GM15510 (cell line): Measurements from ENCODE around the gene UBN1.

Source experiments
- POLR2A ChIP-seq: IDR thresholded peaks from 3 replicates; pipeline ENCODE4 v1.6.1; 2011; ENCODE audit warnings: borderline replicate concordance; ENCODE audit not compliant: insufficient read length; ENCODE audit errors: extremely low read depth

UBN1 gene

GRCh38 chr16:4839942-4840341, 7.3 kb upstream of the UBN1 start:
- no peak for TF ChIP-seq POLR2A

GRCh38 chr16:4840984-4841383, 6.3 kb upstream of the UBN1 start:
- no peak for TF ChIP-seq POLR2A

DNA sequence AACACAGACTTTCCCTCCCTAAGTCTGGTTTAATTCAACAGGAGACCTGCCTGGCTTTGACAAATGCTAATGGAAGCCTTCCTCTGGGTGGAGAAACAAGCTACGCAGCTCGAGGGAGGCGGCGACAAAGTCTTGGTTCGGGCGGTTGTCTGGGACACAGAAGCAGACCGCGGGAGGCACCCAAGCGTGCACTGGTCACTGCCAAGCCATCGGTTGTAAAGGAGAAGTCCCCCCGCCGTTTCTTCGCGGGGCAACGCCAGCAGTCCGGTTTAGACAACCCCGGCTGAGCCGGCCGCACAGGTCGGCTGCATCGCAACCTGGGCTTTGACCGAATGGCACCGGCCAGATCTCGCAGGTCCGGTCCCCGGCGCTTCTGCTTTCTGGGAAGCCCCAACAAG, 779 bp upstream of the UBN1 start:
- TF ChIP-seq POLR2A, result no peak

DNA sequence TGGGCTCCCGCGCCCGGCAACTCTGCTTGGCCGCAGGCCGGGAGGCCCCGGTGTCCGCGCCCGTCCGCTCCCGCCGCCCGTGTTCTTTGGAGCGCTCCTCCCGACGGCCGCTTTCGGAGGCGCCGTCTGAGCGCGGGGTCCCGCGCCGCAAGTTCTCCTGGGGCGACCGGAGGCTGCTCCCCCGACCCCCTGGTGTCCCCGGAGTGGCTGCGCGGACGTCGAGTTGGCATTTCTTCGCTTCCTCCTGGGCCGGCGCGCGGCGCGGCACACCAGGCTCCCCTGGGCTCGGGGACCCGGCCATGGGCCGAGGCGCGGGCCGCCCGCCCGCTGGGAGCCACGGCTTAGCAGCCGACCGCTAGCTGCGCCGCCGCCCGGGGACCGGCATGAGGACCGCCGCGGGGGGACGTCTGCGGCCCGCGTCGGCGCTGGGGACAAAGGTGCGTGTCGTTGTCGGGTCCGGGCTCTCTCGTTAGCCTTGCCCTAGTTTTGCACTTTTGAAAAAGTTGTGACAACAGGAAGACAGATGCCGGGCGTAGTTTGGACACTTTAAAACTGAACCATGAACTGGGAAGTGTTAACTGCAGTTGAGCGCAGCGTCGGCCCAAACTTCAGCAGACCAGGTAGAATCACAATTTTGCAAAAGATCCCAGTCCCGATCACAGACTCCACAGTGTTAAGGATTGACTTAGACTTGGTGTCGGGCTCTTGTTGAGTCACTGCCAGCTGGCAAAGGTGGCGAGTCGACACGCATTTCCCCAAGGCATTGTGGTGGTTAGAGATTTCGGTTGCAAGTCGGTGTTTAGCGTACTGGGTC, 700 bp downstream of the UBN1 start:
- no peak for TF ChIP-seq POLR2A

- no peak for TF ChIP-seq POLR2A
These were observed 2.9 kb downstream of the UBN1 start for GRCh38 chr16:4850211-4850610.

DNA sequence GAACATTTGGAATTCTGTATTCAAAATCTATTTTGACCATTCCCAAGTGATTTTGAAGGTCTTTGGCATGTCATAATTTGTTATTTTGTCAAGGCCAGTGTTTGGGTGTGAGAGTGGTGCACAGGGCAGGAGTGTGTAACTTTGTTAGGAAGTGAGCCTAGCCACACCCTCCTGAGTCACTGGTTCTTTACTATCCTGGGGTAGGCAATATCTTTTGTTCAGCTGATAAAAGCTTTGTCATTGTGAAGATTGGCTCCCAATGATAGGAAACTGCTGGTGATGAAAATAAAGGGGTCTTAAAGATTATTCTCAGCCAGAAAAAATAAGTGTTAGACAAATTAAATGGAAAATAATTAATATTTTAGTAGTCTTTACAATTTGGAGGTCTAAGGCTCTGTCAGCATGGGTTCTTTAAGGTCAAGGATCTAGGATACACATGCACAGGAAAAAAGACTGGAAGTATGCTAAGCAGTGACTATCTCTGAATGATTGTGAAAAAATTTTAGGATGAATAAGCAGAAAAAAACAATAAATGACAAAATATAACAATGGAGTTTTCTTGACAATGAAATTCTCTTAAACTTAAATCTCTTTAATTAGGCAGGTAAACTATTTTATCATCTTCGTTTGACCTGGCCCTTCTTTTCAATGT, 5.1 kb downstream of the UBN1 start:
- TF ChIP-seq POLR2A, result no peak

DNA sequence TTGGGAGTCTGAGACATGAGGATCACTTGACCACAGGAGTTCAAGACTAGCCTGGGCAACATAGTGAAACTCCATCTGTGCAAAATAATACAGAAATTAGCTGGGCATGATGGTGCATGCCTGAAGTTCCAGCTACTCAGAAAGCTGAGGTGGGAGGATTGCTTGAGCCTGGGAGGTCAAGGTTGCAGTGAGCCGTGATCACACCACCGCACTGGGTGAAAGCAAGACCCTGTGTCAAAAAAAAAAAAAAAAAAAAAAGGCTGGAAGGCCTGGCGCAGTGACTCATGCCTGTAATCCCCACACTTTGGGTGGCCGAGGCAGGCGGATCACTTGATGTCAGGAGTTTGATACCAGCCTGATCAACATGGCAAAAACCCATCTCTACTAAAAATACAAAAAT, 8.1 kb downstream of the UBN1 start:
- TF ChIP-seq POLR2A, result no peak

- TF ChIP-seq POLR2A, result no peak
These were observed 8.5 kb downstream of the UBN1 start for GRCh38 chr16:4855804-4856203.

- TF ChIP-seq POLR2A, result no peak
These were observed 12.1 kb downstream of the UBN1 start for GRCh38 chr16:4859190-4859899.

DNA sequence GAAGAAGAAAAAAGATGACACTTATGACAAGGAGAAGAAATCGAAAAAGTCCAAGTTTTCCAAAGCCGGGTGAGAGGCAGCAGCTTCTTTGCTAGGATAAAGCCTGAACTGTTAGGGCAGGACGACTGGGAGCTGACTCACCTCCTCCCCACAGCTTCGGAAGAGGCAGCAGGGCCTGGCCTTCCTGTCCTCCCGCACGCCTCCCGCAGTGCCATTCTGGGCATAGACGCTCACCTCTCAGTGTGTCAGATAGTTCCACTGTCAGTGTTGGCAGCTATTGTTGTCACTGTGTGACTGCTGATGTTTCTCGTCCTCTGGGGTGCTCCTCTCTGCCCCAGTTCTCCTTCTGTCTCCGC, 12.6 kb downstream of the UBN1 start:
- no peak for TF ChIP-seq POLR2A

- TF ChIP-seq POLR2A, result no peak
These were observed 13.6 kb downstream of the UBN1 start for GRCh38 chr16:4860727-4861342.

GRCh38 chr16:4862639-4863038, 15.4 kb downstream of the UBN1 start:
- no peak for TF ChIP-seq POLR2A

DNA sequence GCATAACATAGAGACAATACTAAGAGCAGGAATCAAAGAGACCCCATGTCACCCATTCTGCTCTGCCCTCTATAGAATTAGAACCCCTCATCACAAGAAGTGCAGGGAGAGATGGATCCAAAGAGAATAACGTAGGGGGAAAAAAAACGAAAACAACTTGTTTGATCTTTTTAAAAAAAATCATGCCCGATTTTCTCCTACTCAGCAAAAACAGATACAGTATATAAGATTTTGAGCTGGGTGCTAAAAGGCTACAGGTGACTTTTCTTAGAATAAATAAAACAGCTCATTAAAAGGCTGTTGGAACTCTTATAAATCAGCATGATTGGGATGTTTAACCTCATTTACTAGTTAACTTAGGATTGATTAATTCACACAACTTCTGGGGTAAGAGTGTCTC, 17.4 kb downstream of the UBN1 start:
- TF ChIP-seq POLR2A, result no peak

GRCh38 chr16:4865231-4865860, 18.1 kb downstream of the UBN1 start:
- TF ChIP-seq POLR2A, result no peak

DNA sequence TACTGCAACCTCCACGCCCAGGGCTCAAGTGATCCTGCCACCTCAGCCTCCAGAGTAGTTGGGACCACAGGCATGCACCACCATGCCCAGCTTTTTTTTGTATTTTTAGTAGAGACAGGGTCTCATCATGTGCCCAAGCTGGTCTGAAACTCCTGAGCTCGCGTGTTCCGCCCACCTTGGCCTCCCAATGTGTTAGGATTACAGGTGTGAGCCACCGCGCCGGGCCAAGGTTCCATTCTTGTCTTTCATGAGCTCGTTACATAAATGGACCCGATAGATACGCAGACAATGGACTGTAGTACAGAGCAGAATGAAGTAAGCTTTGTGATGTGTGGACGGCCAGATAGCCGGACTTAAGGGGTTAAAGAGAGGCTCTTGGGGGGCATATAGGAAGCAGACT, 19.3 kb downstream of the UBN1 start:
- no peak for TF ChIP-seq POLR2A
